DMS114 treated with DMSO at 0.1 percent for 48 hours (cell line): Measurements from ENCODE around the gene SDR39U1.

Experiments used
- DNase-seq: peaks from one replicate; lab custom pipeline; 2025; ENCODE audit not compliant: unreplicated experiment; lab: John Stamatoyannopoulos, UW

Gene SDR39U1

DNA sequence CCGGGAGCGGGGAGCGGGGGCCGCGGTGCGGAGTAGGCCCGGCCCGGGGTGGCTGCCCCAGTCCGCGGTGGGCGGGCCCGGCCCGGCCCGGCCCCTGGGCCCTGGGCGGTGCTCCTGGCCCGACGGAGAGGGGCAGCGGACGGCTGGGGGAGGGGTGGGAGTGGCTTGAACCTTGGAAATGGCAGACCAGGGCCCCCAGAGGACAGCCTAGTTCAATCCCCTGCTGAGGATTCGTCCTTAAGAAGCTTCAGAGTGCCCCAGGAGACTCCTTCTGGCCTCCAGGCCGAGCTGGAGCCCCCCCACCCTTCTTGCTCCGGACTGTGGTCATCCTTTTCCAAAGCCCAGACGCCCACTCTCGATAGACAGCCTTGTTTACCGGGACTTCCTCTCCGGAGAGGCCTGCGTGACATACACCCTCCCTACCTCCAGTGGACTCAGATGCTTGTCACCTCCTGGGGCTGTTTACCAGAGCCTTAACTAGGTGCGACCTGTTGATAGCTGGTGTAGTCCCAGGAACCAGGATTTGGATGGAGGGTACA lies 12.4 kb downstream of the SDR39U1 start:
- DNase-seq: peak; percentile 17

DNA sequence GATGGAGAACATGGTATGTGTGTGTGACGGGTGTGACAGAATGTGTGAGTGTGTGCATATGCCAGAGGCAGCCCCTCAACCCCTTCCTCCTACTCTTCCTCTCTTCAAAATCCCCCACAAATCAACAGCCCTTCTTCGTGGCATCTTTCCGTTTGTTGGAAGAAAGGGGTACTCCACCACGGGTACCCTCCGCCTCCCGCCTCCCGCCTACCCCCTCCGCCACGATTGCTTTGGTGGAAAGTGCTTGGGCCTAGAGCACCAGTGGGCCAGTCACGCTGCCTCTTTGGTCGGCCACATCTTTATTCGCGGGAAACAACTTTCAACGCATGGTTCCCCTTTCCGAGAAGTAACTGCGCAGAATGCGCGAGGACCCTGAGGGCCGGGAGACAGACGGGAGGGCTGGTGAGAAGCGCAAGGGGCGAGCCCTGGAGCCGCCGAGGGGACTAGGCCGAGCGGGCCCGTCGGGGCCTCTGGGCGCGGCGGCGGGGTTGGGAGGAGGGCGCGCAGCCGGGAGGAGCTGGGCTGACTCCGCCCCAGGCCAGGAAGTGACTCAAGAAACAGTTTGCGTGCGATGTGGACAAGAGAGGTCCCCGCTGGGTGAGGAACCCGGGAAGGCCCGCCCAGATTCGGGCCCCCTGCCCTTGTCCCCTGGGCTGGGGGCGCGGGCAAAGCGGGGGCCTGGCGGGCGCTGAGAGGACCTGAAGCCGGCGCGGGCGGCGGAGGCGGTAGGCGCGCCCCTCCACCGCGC lies 13.0 kb downstream of the SDR39U1 start, which contains the start of the genes CBLN3 and KHNYN:
TSS of gene CBLN3 (minus strand) at position 274 of the 748 bp plus-strand sequence. CDS start 614 bp downstream, outside the sequence.
TSS of gene KHNYN (plus strand) at position 560 of the 748 bp plus-strand sequence. CDS start 777 bp downstream, outside the sequence.
- DNase-seq: peak; percentile 65

DNA sequence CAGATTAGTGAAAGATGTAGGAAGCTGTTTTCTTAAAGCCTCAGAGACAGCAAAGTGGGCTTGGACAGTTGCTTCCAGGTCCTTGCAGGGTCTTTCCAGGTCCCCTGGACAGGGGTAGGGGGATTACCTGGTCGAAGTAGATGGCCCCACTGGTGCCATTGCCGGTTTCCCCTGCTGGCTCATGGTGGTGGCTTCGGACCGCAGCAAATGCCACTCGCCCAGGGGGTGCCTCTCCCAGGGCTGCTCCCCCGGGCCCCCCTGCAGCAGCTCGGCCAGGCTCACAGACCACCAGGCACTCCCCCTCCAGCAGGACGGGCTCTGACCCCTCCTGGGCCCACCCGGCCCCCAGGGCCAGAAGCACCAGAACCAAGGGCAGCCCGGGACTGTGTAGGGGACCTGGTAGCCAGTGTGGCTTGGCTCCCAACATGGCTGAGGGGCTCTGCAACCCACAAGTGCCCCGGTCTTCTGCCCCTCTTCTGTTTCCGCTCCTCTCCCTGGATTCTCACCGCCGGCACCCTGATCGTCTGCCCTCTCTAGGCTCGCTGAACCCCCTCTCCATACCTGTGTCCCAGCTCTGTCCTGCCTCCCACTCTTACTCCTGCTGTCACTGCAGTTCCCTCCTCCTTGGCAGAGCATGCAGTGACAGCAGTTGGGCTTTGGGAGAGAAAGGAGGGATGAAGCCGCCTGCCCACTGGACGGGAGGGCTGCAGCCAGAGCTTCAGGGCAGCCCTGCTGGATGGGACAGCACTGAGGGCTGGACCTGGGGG lies 13.8 kb downstream of the SDR39U1 start:
- no peak for DNase-seq

DNA sequence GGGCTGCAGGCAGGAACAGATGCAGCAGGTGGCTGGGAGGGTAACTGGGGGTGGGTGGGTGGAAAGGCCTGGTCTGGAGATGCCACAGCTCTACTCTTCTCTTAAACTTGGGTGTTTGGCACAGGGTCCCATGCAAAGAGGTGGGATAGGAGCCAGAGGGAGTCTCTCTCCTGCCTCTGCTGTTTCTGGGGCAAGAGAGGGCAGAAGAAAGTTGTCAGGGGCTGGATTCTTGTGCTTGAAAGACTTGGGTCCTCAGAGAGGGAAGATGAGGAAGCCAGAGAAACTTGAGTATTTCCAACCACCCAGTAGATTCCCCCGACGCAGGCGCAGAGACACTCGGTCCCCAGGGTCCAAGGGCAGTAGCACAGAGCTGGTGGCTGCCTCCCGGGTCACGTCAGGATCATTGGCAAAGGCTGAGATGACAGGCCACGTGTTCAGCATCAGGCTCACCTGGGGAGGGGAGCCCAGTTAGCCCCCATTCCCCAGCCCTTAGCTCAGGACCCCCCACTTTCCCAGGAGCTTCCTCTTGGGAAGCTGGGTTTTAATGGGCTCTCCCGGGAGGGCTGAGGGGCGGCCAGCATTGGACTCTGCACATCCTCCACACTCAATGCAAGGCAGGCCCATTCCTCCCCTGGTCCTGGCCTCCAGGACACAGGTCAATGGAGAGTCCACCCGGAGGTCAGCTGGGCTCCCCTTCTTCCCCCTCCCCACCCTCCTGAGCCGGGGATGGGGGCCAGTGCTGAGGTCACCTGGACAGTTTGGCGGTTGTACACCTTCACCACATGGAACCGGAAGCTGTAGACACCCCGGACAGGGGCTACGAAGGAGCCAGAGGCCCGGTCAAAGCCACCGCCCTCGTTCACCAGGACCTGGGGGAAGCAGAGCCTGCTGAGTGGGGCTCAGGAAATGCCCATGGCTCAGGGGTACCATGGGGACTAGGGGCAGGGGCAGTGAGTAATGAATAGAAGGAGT lies 14.8 kb downstream of the SDR39U1 start:
- DNase-seq: no peak

DNA sequence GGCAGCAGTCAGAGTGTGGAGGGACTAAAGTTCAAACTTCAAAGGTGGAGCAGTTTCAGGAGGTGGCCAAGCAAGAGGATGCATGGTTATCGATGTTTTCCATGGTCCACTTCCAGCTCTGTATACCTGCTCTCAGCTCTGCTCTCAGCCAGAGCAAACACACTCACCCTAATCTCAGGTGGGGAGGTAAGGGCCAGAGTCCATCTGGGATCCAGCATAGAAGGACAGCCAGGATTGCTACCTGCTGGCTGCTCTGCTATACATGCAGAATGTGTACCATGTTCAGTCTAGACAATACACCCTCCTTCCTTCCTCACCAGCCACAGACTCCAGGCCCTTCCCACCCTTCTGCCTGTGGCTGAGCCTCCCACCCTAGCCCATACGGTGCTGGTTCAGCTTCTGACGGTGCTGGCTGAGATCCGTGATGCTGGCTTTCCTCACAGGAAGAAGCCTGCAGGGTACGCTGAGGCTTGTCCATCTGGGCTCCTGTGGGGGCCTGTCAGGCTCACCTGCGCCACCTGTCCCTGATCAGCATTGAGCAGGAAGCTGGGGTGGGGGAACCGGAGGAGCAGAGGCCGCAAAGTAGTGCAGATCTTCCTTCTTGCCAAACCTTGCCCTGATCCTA lies 15.6 kb downstream of the SDR39U1 start:
- DNase-seq: no peak

DNA sequence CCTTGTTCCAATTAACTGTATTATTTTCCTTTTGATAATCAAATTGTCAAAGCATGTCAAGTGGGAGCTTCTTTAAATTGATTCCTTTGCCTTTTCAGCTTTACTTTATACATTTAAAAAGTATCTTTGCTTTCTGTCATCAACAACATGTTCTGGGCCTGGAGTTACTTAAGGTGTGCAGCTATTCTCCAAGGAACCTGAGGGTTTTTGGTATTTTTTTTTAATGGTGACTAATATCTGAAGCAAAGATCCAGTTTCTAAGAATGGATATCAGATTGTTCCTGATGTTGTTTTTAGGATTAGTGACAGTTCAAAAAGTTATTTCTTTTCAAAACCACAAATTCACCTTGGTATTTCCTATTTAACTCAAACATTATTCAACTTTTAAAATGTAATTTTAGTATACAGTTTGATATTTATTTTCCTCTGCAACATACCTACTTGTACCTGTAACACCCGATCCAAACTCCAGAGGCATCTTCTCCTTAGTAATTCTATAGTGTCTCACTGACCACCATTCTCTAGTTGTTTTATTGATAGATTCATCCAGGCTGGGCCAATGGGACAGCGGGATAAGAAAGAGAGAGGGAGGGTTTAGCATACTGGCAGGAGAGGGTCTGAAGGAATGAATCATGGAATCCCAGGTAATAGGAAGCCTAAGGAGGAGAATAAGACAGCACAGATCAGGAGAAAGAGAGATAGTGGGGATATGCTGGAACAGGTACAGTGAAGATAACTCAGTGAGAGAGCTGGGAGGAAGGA lies 16.2 kb downstream of the SDR39U1 start:
- DNase-seq: no peak

DNA sequence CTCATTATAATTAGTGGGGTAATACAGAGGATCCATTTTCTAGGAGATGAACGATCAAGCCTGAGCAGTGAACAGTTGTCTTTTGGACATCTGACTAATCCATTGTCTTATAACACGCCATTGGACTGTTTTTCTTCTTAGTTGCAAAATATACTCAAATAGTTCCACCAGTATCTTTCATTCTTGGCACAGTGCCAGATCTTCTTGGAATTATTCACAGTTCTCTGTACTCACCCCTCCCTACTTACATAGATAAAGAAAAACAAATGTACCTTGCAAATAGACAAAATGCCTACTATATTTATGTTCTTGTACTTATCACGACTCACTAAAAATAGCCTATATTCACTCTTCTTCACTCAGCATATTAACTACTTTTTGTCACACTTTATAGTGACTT lies 16.9 kb downstream of the SDR39U1 start:
- DNase-seq: no peak

DNA sequence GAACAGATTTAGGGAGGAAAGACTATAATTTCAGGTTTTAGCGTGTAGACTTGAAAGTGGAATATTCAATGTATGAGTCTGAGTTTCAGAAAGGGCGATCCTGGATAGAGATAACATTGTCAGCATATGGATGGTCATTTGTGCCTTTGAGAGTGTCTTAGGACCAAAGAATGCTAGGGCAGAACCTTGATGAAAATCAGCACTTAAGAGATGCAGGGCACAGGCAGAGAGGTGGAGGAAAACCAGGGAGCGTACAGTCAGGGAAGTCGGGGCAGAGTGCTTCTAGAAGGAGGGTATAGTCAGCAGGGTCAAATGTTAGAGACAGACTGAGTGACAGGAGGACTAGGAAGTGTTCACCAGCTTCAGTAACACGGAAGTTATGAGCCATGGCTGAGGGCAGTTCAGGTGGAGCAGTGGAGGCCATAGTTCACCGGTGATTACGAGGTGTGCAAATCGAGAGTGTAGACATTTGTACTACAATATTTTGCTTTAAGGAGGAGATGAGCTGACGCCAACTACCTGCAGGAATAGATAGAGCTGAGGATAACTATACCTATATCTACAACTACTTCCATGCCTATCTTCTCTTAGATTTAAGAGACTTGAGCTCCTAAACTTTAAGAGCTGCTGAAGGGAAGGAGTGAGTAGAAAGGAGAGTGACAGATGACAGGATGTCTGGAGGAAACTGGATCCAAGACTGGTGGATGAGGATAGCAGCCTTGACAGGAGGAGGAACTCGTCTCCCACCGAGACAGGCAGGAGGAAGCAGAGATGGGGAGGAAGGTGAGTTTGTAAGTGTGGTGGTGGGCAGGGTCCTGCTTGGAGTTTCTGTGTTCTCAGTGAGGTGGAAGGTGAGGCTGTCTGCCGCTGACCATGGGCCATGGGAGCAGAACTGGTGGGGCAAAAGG lies 19.6 kb downstream of the SDR39U1 start:
- no peak for DNase-seq

DNA sequence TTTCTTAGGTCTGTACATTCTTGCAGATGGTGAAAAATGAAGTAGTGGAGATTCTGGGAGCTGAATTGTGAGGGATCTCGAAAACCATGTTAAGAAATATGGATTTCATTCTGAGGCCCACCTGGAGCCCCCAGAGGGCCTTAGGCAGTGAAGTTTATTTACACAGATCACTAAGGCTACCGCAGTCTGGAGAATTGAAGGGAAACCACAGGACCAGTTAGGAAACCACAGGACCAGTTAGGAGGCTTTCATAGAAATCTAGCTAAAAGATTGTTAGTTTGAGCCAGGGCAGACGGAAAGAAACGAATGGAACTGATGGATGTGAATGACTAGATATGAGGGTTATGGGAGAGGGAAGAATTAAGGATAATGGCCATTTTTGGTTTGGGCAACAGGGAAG lies 20.3 kb downstream of the SDR39U1 start:
- DNase-seq: no peak

DNA sequence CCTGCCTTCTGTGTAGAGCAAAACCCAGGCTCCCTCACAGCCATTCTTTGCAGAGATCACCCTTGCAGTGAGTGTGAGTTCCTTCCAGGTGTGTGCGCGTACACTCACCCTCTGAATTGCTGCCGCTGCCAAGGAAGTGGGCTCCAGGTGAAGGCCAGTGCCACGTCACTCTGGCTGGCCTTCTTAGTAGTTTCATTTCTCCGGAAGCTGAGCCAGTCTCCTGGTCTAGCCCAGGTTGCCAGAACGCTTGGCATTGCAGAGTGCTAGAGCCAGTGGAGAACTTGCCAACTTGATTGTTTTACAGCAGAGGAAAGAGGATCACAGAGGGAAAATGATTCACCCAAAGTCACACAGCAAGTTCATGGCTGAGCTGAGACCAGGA lies 24.1 kb downstream of the SDR39U1 start:
- DNase-seq: no peak

DNA sequence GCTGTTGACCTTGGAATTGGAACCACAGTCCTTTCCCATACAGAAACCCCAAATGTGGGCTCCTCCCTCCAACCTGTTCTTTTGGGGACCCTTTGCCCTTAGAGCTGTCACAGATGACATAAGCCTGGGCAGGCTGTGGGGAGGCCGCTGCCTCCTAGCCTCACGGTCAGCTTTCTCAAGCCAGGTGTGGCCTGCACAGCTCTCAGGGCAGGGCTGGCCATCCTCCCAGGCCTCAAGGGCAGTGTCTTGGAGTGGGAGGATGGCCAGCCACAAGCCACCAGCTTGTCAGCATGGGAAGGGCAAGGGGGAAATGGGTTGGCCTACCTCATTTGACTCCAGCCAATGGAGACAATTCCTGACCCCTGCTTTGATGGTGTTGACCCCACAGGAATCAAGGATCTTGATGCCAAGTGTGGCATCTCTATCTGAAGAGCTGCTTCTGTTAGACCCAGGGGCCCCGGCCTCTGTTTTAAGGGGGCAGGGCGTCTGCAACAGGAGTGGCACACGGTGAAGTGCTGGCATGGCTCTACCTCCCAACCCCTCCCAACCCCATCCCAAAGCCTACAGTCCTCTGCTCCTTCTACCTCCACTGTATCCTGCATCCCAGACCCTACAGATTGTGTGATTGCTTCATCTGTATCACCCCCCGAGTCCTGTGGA lies 24.6 kb downstream of the SDR39U1 start:
- no peak for DNase-seq

DNA sequence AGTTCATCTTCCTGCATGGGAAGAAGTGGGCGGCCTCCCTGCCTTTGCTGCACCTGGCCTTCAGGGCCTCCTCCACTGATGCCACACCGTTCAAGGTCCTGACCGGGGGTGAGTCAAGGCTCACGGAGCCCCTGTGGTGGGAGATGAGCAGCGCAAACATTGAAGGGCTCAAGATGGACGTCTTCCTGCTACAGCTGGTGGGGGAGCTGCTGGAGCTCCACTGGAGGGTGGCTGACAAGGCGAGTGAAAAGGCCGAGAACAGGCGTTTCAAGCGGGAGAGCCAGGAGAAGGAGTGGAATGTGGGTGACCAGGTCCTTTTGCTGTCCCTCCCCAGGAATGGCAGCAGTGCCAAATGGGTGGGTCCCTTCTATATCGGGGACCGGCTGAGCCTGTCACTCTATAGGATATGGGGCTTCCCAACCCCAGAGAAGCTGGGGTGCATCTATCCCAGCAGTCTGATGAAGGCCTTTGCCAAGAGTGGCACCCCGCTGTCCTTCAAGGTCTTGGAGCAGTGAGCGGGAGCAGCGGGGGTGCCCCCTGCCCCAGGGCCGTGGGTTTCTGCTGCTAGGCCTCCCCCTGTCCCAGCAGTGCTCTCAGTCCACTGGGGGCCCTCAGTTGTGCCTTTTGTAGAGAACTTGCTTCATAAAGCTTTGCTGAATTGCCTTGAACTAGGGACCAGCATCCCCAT lies 25.5 kb downstream of the SDR39U1 start:
- no peak for DNase-seq

DNA sequence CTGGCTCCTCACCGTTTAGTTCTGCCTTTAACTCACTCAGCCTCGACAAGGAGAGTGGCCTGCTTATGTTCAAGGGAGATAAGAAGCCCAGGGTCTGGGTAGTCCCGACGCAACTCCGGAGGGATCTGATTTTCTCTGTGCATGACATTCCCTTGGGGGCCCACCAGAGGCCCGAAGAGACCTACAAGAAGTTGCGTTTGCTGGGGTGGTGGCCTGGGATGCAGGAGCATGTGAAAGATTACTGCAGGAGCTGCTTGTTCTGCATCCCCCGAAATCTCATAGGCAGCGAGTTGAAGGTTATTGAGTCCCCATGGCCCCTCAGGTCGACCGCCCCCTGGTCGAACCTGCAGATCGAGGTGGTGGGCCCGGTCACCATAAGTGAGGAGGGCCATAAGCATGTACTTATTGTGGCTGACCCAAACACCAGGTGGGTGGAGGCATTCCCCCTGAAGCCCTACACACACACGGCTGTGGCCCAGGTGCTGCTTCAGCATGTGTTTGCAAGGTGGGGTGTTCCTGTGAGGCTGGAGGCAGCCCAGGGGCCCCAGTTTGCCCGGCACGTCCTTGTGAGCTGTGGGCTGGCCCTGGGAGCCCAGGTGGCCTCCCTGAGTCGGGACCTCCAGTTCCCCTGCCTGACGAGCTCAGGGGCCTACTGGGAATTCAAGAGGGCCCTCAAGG lies 26.2 kb downstream of the SDR39U1 start:
- DNase-seq: no peak

DNA sequence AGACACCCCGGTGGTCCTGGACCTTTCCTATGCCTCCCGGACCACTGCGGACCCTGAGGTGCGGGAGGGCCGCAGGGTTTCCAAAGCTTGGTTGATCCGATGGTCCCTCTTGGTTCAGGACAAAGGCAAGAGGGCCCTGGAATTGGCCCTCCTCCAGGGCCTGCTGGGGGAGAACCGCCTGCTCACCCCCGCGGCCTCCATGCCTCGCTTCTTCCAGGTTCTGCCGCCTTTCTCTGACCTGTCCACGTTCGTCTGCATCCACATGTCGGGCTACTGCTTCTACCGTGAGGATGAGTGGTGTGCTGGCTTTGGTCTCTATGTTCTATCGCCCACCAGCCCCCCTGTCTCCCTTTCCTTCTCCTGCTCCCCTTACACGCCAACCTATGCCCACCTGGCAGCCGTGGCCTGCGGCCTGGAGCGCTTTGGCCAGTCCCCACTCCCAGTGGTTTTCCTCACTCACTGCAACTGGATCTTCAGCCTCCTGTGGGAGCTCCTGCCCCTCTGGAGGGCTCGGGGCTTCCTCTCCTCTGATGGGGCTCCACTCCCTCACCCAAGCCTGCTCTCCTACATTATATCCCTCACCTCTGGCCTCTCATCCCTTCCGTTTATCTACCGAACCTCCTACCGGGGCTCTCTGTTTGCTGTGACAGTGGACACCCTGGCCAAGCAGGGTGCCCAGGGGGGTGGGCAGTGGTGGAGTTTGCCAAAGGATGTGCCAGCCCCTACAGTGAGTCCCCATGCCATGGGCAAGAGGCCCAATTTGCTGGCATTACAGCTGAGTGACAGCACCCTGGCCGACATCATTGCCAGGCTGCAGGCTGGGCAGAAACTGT lies 26.9 kb downstream of the SDR39U1 start:
- DNase-seq: no peak

DNA sequence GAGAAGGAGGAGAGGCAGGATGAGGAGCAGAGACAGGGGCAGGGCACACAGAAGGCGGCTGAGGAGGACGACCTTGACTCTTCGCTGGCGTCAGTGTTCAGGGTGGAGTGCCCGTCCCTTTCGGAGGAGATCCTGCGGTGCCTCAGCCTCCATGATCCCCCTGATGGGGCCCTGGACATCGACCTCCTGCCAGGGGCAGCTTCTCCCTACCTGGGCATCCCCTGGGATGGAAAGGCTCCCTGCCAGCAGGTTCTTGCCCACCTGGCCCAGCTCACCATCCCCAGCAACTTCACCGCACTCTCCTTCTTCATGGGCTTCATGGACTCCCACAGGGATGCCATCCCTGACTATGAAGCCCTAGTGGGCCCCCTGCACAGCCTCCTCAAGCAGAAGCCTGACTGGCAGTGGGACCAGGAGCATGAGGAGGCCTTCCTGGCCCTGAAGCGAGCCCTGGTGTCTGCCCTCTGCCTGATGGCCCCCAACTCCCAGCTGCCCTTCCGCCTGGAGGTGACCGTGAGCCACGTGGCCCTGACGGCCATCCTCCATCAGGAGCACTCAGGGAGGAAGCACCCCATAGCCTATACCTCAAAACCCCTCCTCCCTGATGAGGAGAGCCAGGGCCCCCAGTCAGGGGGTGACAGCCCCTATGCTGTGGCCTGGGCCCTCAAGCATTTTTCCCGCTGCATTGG lies 27.7 kb downstream of the SDR39U1 start:
- no peak for DNase-seq

DNA sequence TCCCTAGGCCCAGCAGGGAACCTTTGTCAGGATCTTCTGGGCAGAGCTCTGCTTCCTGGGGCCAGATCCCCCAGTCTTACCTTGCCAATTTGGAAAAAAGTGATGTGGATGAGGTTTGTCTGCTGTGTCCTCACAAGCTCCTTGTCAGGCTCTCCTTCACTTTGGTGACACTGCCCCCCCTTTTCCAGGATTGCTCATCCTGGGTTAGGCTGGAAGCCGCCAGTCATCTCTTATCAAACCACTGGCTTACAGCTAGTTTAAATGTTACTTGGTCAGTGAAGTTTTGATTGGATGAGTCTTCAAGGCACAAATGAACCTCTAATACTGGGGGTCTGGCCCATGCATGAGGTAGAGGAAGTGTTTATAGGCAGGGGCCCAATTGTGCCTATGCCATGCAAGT lies 28.5 kb downstream of the SDR39U1 start:
- DNase-seq: no peak
